Keratinocyte (primary cell): ENCODE results near the gene RAB5IF. TPM values are rescaled to one million over a fixed set of nuclear protein-coding genes. Genes with fewer than 3 reads are reported as not detected.

ENCODE experiments used
- DNase-seq: peaks from one replicate; pipeline ENCODE4 v3.0.0-alpha.2; 2011; ENCODE audit warnings: low read depth, missing footprints, low spot score
- FAIRE-seq: peaks from 2 replicates; lab custom pipeline; 2011; peaks lifted over from hg19 to GRCh38; lab: Jason Lieb, UNC
- H2AFZ ChIP-seq: 2 replicates; pipeline ENCODE4 v1.6.0; 2012; ENCODE audit warnings: low read length, control low read depth, inconsistent platforms; ENCODE audit not compliant: control insufficient read depth
- H3K27ac ChIP-seq: 2 replicates; pipeline ENCODE4 v1.5.1; 2011; ENCODE audit warnings: low read length; ENCODE audit not compliant: control insufficient read depth, insufficient read depth
- H3K27me3 ChIP-seq: 3 replicates; pipeline ENCODE4 v1.6.0; 2011; ENCODE audit warnings: low read length; ENCODE audit not compliant: control insufficient read depth, insufficient read depth; ENCODE audit errors: extremely low read depth
- H3K36me3 ChIP-seq, 2 experiments: 2 replicates in 1 of 2; 3 replicates in 1 of 2; pipeline ENCODE4 v1.5.1; 2011; ENCODE audit warnings: low read length in 2 of 2, mild to moderate bottlenecking in 1 of 2; ENCODE audit not compliant: control insufficient read depth in 2 of 2, insufficient read depth in 2 of 2; ENCODE audit errors: extremely low read depth in 1 of 2
- H3K4me1 ChIP-seq: 3 replicates; pipeline ENCODE4 v1.5.1; 2011; ENCODE audit warnings: low read length; ENCODE audit not compliant: control insufficient read depth, insufficient read depth; ENCODE audit errors: extremely low read depth
- H3K4me2 ChIP-seq: 3 replicates; pipeline ENCODE4 v1.6.0; 2011; ENCODE audit warnings: low read depth, low read length; ENCODE audit not compliant: control insufficient read depth, insufficient read depth; ENCODE audit errors: extremely low read depth
- H3K4me3 ChIP-seq, 3 experiments: fragments of 200-600 bp in 1 of 3; sonication (generic) in 1 of 3; 2 replicates in 2 of 3; 3 replicates in 1 of 3; pipeline ENCODE4 v1.5.1; 2011 to 2016; ENCODE audit warnings: low read length in 3 of 3, mild to moderate bottlenecking in 3 of 3, control low read depth in 2 of 3, inconsistent platforms in 1 of 3, low read depth in 1 of 3, mixed read lengths in 1 of 3, mixed run types in 1 of 3, moderate library complexity in 1 of 3; ENCODE audit not compliant: control insufficient read depth in 2 of 3, insufficient read depth in 2 of 3; ENCODE audit errors: extremely low read depth in 1 of 3
- H3K79me2 ChIP-seq: 2 replicates; pipeline ENCODE4 v1.6.0; 2012; ENCODE audit warnings: low read length; ENCODE audit not compliant: control insufficient read depth, insufficient read depth
- H3K9ac ChIP-seq: 3 replicates; pipeline ENCODE4 v1.6.0; 2011; ENCODE audit warnings: low read length; ENCODE audit not compliant: control insufficient read depth, insufficient read depth; ENCODE audit errors: extremely low read depth
- H3K9me1 ChIP-seq: 3 replicates; pipeline ENCODE4 v1.6.0; 2011; ENCODE audit warnings: low read length; ENCODE audit not compliant: control insufficient read depth, insufficient read depth; ENCODE audit errors: extremely low read depth
- H3K9me3 ChIP-seq: 2 replicates; pipeline ENCODE4 v1.5.1; 2012; ENCODE audit warnings: low read depth, low read length; ENCODE audit not compliant: control insufficient read depth
- H4K20me1 ChIP-seq: 3 replicates; pipeline ENCODE4 v1.6.0; 2011; ENCODE audit warnings: low read length; ENCODE audit not compliant: control insufficient read depth, insufficient read depth; ENCODE audit errors: extremely low read depth
- EZH2 ChIP-seq: IDR thresholded peaks from one replicate; pipeline ENCODE4 v1.6.1; 2012; ENCODE audit warnings: inconsistent platforms, mild to moderate bottlenecking, low read length, moderate library complexity
- dilution Hi-C: fragments of 300-500 bp; cut with MboI; formaldehyde crosslinking; loops from one replicate; pipeline ENCODE4 v1.7.0; 2020; ENCODE audit warnings: low sequenced_read_pairs; ENCODE audit not compliant: extremely low pct_ligation_motif_present
- polyA plus RNA-seq, 5 experiments: library from polyadenylated mRNA; depleted of rRNA in 3 of 5; stranded (reverse) in 3 of 5; stranded (forward) in 1 of 5; unstranded in 1 of 5; fragments of >200 nt; gene quantifications; 1 replicate in 1 of 5; 2 replicates in 3 of 5; 3 replicates in 1 of 5; pipeline versions ENCODE4 v1.2.1 to v1.2.3, GENCODE V29; 2011 to 2012; ENCODE audit warnings: missing spikeins in 2 of 5, low read depth in 1 of 5, low replicate concordance in 1 of 5
- TF ChIP-seq, protein P1 (sequence below), 3 experiments: IDR thresholded peaks in 1 of 3; conservative IDR thresholded peaks in 1 of 3; optimal IDR thresholded peaks in 1 of 3; 2 replicates in 2 of 3; 3 replicates in 1 of 3; pipeline versions ENCODE3 to v1.5.1; 2011; ENCODE audit warnings: low read length in 3 of 3, mild to moderate bottlenecking in 3 of 3, moderate library complexity in 2 of 3, control low read depth in 1 of 3, inconsistent platforms in 1 of 3; ENCODE audit not compliant: insufficient read depth in 2 of 3; ENCODE audit errors: extremely low read depth in 1 of 3

Gene RAB5IF
- polyA plus RNA-seq, 1 donor (not counting 4 experiments of a cell fraction or from before 2014, with no cell fraction given): 188 TPM

DNA sequence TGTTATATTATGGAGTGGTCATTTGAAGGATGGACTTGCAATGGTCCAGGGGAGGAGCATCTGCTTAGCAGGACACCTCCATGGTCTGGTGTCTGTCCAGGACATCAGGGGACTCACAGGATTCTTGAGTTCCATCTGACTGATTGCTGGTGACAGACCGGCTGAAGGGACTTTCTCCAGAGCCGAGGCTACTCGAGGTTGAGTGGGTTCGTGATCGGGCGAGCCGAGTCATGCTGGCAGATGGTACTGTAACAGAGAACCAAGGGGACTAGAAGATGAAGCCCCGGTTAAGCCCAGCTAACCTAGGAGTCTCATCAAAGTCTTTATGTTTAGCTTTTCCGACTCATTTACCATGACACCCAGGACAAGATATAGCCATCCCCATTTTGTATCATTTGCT lies 47.9 kb downstream of the RAB5IF start:
- Histone ChIP-seq H4K20me1 (no peaks in the 10 kb centered on the region), H3K36me3 (peaks cover 0 to 17% of the 10 kb centered on the region in 2 experiments), H3K4me1 (no peaks in the 10 kb centered on the region), H3K79me2 (no peaks in the 10 kb centered on the region), H3K27me3 (no peaks in the 10 kb centered on the region), H3K27ac (no peak overlapping the region), H2AFZ (no peak overlapping the region), H3K9me3 (no peaks in the 10 kb centered on the region), H3K9me1 (no peaks in the 10 kb centered on the region), H3K9ac (no peak overlapping the region), H3K4me3 (no peak overlapping the region), H3K4me2 (no peak overlapping the region)
- DNase-seq: no peak
- no peak for FAIRE-seq
- dilution Hi-C loops: no loop called here
- TF ChIP-seq, protein P1, sequence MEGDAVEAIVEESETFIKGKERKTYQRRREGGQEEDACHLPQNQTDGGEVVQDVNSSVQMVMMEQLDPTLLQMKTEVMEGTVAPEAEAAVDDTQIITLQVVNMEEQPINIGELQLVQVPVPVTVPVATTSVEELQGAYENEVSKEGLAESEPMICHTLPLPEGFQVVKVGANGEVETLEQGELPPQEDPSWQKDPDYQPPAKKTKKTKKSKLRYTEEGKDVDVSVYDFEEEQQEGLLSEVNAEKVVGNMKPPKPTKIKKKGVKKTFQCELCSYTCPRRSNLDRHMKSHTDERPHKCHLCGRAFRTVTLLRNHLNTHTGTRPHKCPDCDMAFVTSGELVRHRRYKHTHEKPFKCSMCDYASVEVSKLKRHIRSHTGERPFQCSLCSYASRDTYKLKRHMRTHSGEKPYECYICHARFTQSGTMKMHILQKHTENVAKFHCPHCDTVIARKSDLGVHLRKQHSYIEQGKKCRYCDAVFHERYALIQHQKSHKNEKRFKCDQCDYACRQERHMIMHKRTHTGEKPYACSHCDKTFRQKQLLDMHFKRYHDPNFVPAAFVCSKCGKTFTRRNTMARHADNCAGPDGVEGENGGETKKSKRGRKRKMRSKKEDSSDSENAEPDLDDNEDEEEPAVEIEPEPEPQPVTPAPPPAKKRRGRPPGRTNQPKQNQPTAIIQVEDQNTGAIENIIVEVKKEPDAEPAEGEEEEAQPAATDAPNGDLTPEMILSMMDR (optimal IDR thresholded peaks at IDR 0.05 in 1 of 3, IDR thresholded peaks at IDR 0.05 in 1 of 3, conservative IDR thresholded peaks at IDR 0.05 in 1 of 3; ENCODE audit: extremely low read depth in 1 of 3, insufficient read depth in 2 of 3, low read length in 3 of 3): no peak
- no peak for TF ChIP-seq EZH2

DNA sequence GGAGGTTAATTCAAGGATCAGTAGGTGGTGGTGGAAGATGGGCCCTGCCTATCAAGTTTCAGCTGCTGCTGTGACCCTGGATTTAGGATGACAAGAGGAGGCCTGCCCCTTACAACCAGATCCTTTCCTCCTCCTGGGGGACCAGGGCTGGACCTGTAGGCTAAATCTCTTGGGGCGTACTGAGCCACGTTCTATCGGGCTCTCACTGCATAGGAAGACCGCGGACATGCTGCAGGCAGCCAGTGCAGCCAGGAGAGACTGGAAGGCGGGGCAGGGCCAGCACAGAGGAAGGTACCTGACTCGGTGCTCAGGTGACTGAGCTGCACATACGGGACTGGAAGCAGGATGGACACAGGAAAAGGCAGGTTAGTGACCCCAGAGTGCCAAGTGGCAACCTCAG lies 48.9 kb downstream of the RAB5IF start:
- no peaks in the 10 kb centered on the region for H3K79me2 ChIP-seq
- no peak for TF ChIP-seq EZH2
- TF ChIP-seq, protein P1 (optimal IDR thresholded peaks at IDR 0.05 in 1 of 3, IDR thresholded peaks at IDR 0.05 in 1 of 3, conservative IDR thresholded peaks at IDR 0.05 in 1 of 3; ENCODE audit: extremely low read depth in 1 of 3, insufficient read depth in 2 of 3, low read length in 3 of 3): no peak
- H3K4me3 ChIP-seq: no peak overlapping the region
- H3K27me3 ChIP-seq: no peaks in the 10 kb centered on the region
- H3K9me1 ChIP-seq: no peaks in the 10 kb centered on the region
- H3K27ac ChIP-seq: no peak overlapping the region
- H4K20me1 ChIP-seq: no peaks in the 10 kb centered on the region
- no peak overlapping the region for H3K4me2 ChIP-seq
- H2AFZ ChIP-seq: no peak overlapping the region
- dilution Hi-C loops: no loop called here
- H3K4me1 ChIP-seq: no peaks in the 10 kb centered on the region
- no peaks in the 10 kb centered on the region for H3K9me3 ChIP-seq
- H3K9ac ChIP-seq: no peak overlapping the region
- H3K36me3 ChIP-seq: peaks cover 0 to 17% of the 10 kb centered on the region in 2 experiments
- no peak for DNase-seq
- FAIRE-seq: no peak
